ENCODE measurements around the gene CNTN4.
"Not testable (repeated sequence)": the region's sequence is repeated elsewhere in the genome, so short reads cannot be mapped to it uniquely, and the experiment has no call there.

Gene CNTN4

DNA sequence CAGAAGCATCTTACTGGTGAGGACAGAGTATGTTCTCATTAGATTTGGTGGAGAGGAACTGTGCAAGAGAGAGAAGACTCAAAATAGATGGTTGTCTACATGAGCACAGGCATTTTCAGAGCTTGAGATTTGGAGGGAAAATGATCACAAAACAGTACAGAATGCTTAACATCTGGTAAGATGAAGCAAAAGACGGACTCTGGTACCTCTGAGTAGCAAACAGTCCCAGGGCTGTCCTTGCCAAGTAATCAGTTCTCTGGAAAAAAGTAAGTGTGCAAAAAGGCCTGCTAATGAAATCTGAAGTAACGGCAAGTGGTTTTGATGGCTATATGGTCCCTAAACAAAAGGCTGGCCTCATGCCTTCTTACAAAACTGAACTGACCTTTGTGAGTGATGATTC is 414.2 kb downstream of the CNTN4 start:
- DNase-seq, result no peak

DNA sequence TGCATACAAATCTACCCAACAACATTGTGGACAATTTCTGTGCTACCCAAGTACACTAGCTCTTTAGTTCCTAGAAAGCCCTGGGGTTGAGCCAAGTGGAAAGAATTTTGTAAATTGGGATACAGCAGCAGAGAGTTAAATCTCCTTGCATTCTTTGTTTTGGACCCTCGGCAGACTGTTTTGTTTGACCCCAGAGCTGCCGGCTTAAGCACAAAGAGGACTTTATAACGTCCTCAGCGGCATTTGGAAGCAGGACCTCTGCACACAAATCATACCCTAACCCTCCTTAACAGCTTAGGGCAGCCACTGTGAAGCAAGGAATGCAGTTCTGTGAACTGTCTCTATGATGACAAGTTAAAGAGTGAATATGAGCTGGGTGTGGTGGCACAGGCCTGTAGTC is 415.3 kb downstream of the CNTN4 start:
- no peak for DNase-seq

DNA sequence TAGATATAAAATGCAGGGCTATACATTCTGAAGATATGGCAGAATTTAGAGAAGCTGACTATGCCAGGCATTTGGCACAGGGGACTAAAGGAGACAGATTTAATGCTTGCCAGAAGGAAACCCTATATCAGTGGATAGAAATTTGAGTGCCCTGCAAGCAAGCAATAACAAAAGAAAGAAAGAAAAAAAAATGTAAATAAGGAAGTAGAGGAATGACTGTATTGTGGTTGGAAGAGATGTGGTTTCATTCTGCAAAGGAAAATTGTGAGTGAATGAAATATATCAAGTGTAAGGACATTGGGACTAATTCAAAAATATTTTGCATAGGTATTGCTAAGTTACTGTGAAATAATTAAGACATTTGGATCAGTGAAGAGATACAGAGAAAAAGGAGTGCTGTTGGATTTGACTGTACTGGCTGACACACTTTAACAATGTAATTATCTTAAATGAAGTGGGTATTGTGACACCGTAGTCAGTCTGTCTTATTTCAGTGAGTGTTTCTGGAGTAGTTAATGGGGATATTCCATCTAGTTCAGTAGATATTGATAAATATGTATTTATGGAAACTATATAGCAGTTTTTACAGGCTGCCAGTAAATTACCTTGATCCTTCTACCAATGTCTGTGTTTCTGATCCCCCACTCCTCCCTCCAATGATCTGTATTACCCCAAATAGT is 418.2 kb downstream of the CNTN4 start:
- DNase-seq, result no peak

GRCh38 chr3:2517500-2518172 is 419.0 kb downstream of the CNTN4 start:
- DNase-seq, result no peak

DNA sequence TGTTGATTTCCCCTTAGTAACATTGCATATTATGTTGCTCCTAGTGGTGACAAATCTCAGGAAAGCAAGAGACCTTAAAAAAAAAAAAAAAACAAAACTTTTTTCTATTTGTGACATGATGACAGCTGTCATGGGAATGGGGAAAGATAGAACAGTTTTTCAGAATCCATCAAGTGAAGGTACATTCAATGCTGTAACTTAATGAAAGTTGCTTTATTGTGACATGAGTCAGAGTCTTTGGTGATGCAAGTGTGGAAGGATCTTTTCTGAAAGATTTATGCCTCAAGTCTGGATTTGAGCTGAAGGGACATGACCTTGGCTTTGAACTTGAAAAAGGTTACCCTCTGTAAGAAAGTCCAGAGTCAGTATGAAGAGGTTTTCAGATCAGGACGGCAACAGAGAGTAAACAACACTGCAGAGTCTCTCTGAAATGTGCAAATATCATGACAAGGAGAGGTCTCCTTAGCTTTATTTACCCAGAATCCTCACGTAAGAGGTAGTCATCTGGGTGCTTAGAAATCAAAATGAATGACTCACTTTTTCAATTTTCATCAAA is 424.7 kb downstream of the CNTN4 start:
- DNase-seq, result no peak

DNA sequence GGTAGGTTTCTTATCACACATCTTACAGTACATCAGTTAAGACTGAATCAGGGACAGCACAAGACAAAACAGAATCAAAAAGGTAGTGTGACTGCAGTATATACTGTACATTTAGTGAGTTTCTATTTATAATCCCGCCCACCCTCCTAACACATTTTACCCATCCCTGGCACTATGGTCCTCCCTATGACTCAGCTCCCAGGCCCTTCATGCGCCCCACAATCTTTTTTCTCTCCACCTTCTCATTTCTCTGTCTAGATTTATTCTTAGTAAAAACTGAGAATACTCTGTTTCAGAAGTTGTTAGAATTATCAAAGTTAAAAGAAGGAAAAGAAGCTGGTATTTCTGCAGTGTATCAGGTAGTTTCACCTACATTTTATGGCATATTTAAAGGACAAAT is 427.3 kb downstream of the CNTN4 start:
- no peak for DNase-seq

- no peak for DNase-seq
Observed at GRCh38 chr3:2526926-2527325, 428.3 kb downstream of the CNTN4 start.

- DNase-seq, result not testable (repeated sequence)
Observed at GRCh38 chr3:2527328-2527727, 428.7 kb downstream of the CNTN4 start.

DNA sequence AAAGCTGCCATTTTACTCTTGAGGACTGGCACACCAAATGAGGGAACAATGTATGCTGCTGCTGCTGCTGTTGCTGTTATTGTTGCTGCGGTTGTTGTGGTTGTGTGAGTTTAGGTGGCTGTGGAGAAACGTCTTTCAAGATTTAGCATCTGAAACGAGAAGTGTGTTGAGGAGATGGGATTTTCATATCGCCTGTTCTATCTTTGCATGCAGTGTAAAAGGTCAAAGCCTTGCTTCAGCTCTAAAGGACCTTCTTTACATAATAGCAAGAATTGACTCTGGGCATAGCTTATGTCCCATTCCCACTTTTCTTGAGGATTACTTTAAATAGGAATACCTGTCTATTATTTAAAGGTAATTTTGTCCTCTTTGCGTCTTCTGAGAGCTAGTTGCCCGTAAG is 436.1 kb downstream of the CNTN4 start:
- DNase-seq, result not testable (repeated sequence)

DNA sequence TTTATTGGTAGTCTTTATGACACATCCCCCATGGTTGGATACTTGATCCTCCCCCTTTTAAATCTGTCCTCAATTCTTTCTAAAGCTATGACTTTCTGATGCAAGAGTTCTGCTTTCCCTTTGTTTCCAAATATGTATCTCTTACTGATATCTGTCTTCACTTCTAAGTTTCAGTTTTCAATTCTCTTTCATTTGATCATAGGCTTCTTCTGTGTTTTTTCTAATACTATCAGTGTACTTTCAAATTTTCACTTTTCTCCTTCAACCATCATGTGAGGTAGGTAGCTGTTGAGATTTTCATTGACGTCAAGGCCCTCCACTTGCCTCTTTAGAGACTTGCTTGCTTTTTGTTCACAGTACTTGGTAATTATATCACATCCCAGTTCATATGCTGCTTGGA is 436.5 kb downstream of the CNTN4 start:
- no peak for DNase-seq

GRCh38 chr3:2536575-2536974 is 437.9 kb downstream of the CNTN4 start:
- DNase-seq, result no peak

- DNase-seq, result no peak
Observed at GRCh38 chr3:2540115-2540514, 441.4 kb downstream of the CNTN4 start.

- no peak for DNase-seq
Observed at GRCh38 chr3:2543247-2543646, 444.6 kb downstream of the CNTN4 start.

DNA sequence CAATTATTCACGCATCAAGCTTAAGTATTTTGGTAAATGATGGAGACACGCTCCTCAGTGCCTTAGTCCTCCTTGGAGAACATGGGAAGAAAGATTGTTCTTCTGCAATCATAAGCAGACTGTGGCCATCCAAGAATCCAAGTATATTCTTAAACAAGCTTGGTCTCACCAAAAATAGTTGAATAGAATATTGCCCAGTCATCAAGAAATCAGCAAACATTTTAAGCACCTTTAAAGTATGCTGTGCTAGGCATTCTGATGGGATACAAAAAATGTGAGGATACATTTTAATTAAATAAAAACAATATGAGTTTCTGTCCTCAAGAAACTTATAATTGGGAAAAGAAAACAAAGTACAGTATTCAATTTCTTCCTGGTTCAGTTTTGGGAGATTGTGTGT is 445.5 kb downstream of the CNTN4 start:
- DNase-seq, result no peak

- DNase-seq, result no peak
Observed at GRCh38 chr3:2544718-2545117, 446.1 kb downstream of the CNTN4 start.

DNA sequence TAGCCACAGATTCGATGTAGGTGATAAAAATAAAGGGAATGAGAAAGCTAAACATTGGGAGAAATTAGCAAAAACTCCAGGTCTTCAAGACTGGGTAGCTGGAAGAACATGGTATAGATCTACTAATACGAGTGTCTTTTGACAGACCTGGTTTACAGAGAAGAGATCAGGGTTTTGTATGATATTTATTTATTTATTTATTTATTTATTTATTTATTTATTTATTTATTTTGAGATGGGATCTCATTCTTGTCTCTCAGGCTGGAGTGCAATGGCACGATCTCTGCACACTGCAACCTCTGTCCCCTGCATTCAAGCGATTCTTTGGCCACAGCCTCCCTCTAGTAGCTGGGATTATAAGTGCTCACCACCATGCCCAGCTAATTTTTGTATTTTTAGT is 448.4 kb downstream of the CNTN4 start:
- DNase-seq, result no peak

GRCh38 chr3:2554656-2555055 is 456.0 kb downstream of the CNTN4 start:
- no peak for DNase-seq

DNA sequence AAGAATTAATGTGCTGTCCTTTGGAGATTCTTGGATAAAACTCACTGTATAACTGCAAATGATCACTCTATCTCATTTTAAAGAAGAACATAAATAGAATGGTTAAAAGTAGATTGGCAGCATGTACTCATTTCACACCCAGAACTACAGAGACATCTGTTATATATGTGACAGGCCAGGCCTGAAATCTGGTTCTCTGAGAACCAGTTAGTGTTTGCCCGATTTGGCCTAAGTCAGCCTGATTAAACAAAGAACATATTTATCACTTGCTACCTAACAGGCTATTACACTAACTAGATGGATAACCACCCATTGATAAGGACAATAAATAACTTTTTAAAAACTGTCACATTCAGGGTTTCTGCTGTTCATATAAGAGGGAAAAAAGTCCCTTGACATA is 460.1 kb downstream of the CNTN4 start:
- DNase-seq, result no peak

DNA sequence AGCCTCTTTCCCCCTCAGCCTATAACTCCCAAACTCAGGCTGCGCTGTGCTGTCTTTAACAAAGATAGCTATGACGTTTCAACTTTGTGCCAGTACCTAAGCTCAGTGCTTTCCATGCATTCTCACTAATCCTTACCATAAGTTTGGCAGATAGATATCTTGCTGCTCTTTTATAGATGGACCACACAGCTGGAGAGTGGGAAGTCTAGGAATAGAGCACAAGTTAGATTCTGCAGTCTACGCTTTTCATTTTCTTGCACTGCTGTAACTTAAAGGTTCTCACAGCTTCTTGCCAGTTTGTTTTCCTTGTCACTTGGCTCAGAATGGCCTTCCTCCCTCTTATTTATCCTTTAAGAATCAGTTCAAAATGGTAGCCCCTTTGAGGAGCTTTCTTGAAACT is 468.8 kb downstream of the CNTN4 start:
- no peak for DNase-seq

GRCh38 chr3:2568156-2568555 is 469.5 kb downstream of the CNTN4 start:
- DNase-seq, result no peak

DNA sequence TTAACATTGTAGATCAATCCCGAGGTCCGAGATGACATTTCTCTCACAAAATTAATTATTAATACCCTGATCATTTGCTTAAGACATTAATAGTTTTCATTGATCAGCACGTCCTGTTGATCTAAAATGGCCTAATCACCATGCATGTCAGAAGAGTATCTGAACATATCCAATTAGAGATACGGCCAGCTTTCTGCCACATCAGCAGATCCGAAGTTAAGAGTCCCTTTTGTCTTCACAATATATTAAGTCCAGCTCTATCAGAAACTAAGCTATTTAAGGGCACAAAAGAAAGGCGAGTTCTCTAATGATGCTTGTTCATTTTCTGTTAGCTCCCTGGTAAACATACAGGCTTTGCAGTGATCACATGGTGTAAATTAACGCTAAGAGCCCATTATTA is 470.3 kb downstream of the CNTN4 start:
- no peak for DNase-seq

DNA sequence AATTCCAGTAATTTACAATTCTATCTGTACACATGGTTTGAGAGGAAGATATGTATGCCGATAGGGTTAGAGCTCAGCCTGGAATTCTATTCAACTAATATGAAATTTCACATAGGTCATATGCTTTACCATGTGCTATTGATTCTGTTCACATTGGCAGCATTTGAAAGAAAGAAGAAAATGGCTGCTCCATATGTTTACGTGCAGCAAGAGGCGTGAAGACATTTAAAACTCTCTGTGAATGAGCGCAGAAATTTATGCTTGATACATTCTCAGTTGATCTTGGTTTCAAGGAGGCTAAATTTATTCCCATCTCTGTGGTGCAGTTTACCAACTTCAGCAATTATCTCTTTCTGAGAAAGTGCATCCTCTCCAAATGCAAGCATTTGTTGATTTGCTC is 478.9 kb downstream of the CNTN4 start:
- DNase-seq, result no peak

- no peak for DNase-seq
Observed at GRCh38 chr3:2578560-2578959, 479.9 kb downstream of the CNTN4 start.
